ENCODE data around the gene TEX22.

DNA sequence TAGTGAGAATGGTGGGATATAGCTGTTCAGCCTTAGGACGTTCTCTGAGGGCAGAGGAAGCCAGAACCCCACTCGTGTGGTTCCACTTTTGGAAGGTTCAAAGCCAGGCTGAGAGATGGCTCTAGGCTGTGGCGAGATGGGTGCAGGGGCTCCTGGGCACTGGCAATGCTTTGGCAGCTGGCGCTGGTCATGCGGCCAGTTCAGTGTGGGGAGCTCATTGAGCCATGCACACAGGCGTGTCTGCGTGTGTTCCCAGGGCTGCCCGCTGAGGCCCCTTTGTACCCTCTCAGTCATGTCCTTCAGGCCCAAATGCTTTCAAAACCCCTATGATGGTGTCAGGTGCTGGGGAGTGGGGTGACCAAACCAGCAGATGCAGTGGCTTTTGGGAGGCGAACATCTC lies 1.7 kb downstream of the TEX22 start:
- TF ChIP-seq POLR2AphosphoS5 (IDR thresholded peaks at IDR 0.05; ENCODE audit: low read depth, low read length) (no peak), POLR2A (IDR thresholded peaks at IDR 0.05; ENCODE audit: low read depth, low read length) (no peak), POU2F2 (IDR thresholded peaks at IDR 0.05; ENCODE audit: low read depth, low read length) (no peak), TAF1 (IDR thresholded peaks at IDR 0.05; ENCODE audit: low read depth, low read length) (no peak), PAX5 (IDR thresholded peaks at IDR 0.05; ENCODE audit: insufficient read depth, low read length, severe bottlenecking) (no peak)

Data from GM12891 (cell line).